ENCODE results near the gene FAM107A. TPM values are rescaled to one million over a fixed set of nuclear protein-coding genes. Genes with fewer than 3 reads are reported as not detected.

The FAM107A gene
- polyA plus RNA-seq, 3 donors = not detected

DNA sequence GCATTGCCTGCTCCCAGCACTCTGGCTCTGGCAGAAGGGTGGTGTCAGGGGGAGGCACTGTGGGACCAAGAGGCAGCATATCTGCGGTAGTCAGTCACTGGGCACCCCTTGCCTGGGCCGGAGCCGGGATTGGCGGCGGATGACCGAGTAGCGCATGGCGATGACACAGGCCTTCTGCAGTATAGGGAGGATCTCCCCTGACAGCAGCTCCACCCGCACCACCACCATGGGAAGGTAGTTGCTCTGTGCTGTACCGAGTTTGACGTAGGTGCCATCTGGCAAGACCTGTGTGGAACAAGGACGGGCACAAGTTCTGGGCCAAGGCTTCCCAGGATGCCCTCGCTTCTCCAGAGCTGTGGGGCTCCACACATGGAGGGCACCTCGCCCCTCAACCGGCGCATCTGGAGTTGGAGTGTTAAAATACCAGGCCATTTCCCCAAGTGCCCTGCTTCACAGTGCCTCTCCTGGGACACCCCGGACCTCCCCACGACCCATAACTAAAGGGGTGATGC is 46.8 kb downstream of the FAM107A start:
- Mint-ChIP-seq H3K27ac (peak overlapping the region in 2 of 7 donors; percentile 51 to 74), H3K36me3 (no peaks in the 10 kb centered on the region), H3K9me3 (peaks cover 0 to 3% (median 0%) of the 10 kb centered on the region in 7 donors), H3K4me1 (peaks cover 33% of the 10 kb centered on the region), H3K4me3 (no peak overlapping the region), H3K27me3 (ENCODE audit: low read depth in 3 of 3) (peaks cover 0 to 5% (median 3%) of the 10 kb centered on the region in 3 donors)
- 92% methylated on average over 17 of the region's 18 CpGs for WGBS (ENCODE audit: insufficient coverage)
- H3K27me3 ChIP-seq (ENCODE audit: control insufficient read depth in 2 of 2, insufficient read depth in 2 of 2, low read length in 2 of 2) = no peaks in the 10 kb centered on the region
- intact Hi-C loops (cut with micrococcal nuclease) = loop anchor here (5.0 to 10.0 kb wide), 5 partner anchors 68 to 346 kb away; partner anchors contain the start of gene PDHB (in 1 of the 2)
- H3K9me3 ChIP-seq (replicated peaks in 1 of 2; ENCODE audit: control insufficient read depth in 1 of 2, insufficient read depth in 1 of 2, low read length in 2 of 2) = no peaks in the 10 kb centered on the region
- peaks cover 23 to 39% of the 10 kb centered on the region in 2 donors for H3K4me1 ChIP-seq (ENCODE audit: control insufficient read depth in 1 of 2, insufficient read depth in 2 of 2, low read length in 2 of 2)
- H2AFZ ChIP-seq (ENCODE audit: insufficient read depth, low read depth, low read length, poor library complexity, severe bottlenecking) = no peak overlapping the region
- no peak overlapping the region for H3K4me3 ChIP-seq (replicated peaks in 1 of 3; ENCODE audit: low read depth in 2 of 3, low read length in 3 of 3)
- H4K20me1 ChIP-seq (ENCODE audit: insufficient read depth, low read length) = no peaks in the 10 kb centered on the region
- no peak for DNase-seq
- no peaks in the 10 kb centered on the region for H3K36me3 ChIP-seq (replicated peaks in 1 of 2; ENCODE audit: control insufficient read depth in 1 of 2, insufficient read depth in 2 of 2, low read length in 2 of 2)
- no peaks in the 10 kb centered on the region for H3K79me2 ChIP-seq (ENCODE audit: insufficient read depth, low read length)
- TF ChIP-seq, protein P1, sequence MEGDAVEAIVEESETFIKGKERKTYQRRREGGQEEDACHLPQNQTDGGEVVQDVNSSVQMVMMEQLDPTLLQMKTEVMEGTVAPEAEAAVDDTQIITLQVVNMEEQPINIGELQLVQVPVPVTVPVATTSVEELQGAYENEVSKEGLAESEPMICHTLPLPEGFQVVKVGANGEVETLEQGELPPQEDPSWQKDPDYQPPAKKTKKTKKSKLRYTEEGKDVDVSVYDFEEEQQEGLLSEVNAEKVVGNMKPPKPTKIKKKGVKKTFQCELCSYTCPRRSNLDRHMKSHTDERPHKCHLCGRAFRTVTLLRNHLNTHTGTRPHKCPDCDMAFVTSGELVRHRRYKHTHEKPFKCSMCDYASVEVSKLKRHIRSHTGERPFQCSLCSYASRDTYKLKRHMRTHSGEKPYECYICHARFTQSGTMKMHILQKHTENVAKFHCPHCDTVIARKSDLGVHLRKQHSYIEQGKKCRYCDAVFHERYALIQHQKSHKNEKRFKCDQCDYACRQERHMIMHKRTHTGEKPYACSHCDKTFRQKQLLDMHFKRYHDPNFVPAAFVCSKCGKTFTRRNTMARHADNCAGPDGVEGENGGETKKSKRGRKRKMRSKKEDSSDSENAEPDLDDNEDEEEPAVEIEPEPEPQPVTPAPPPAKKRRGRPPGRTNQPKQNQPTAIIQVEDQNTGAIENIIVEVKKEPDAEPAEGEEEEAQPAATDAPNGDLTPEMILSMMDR (IDR thresholded peaks at IDR 0.05) = no peak
- no peak overlapping the region for H3K9ac ChIP-seq (ENCODE audit: insufficient read depth, low read length, poor library complexity, severe bottlenecking)
- H3K27ac ChIP-seq (ENCODE audit: low read depth in 1 of 2, low read length in 2 of 2) = no peak overlapping the region
- no peak overlapping the region for H3K4me2 ChIP-seq (replicated peaks; ENCODE audit: extremely low read depth, low read length, poor library complexity, severe bottlenecking)

DNA sequence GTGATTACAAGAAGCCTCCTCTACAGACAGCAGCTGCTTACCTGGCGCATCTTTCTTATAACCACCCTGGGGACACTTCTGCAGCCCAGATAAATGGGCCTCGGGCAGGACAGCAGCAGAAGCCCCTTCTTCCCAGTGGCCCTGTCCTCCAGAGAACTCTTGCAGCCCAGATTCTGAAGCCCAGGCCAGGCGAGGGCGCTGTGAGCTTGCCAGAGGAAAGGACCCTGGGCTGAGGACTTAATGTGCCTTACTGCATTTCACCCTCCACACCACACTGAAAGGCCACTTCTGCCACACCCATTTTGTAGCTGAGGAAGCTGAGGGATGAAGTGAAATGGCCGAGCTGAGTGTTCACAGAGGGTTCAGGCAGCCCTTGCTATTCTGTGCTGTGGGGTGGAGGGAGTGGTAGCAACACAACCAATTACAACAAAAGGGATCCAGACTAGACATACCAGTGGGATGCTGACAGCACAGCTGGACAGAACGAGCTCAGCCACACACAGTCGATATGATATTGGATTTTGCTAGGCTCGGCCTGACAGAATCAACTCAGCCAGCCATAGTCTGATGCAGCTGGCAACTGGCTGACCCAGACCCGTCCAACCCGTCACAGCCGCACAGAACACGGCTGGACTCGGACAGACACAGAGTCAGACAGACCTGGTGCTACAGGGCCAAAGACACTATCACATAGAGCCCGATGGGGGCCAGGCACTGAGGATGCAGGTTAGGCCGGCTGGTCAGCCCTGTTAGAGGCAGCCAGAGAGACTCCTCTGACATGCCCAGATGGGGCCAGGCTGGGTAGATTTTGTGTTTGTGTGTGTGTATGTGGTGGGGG is 47.5 kb downstream of the FAM107A start:
- intact Hi-C loops (cut with micrococcal nuclease) = loop anchor here (5.0 to 10.0 kb wide), 7 partner anchors 37 to 345 kb away; partner anchors contain the start of genes KCTD6 (in 2 of the 2), PDHB (in 1 of the 2) and PXK (in 1 of the 2)
- Histone ChIP-seq H3K27ac (ENCODE audit: low read depth in 1 of 2, low read length in 2 of 2) (no peak overlapping the region), H3K27me3 (ENCODE audit: control insufficient read depth in 2 of 2, insufficient read depth in 2 of 2, low read length in 2 of 2) (no peaks in the 10 kb centered on the region), H3K4me3 (replicated peaks in 1 of 3; ENCODE audit: low read depth in 2 of 3, low read length in 3 of 3) (no peak overlapping the region), H3K36me3 (replicated peaks in 1 of 2; ENCODE audit: control insufficient read depth in 1 of 2, insufficient read depth in 2 of 2, low read length in 2 of 2) (no peaks in the 10 kb centered on the region), H3K79me2 (ENCODE audit: insufficient read depth, low read length) (no peaks in the 10 kb centered on the region), H3K9ac (ENCODE audit: insufficient read depth, low read length, poor library complexity, severe bottlenecking) (no peak overlapping the region), H4K20me1 (ENCODE audit: insufficient read depth, low read length) (no peaks in the 10 kb centered on the region), H2AFZ (ENCODE audit: insufficient read depth, low read depth, low read length, poor library complexity, severe bottlenecking) (no peak overlapping the region), H3K4me2 (replicated peaks; ENCODE audit: extremely low read depth, low read length, poor library complexity, severe bottlenecking) (no peak overlapping the region), H3K9me3 (replicated peaks in 1 of 2; ENCODE audit: control insufficient read depth in 1 of 2, insufficient read depth in 1 of 2, low read length in 2 of 2) (no peaks in the 10 kb centered on the region), H3K4me1 (ENCODE audit: control insufficient read depth in 1 of 2, insufficient read depth in 2 of 2, low read length in 2 of 2) (peaks cover 27 to 45% of the 10 kb centered on the region in 2 donors)
- no peak for DNase-seq
- 98% methylated on average over 12 of the region's 15 CpGs for WGBS (ENCODE audit: insufficient coverage)
- H3K4me3 Mint-ChIP-seq = no peak overlapping the region
- H3K27ac Mint-ChIP-seq = peak overlapping the region in 2 of 7 donors; percentile 71 to 74
- no peaks in the 10 kb centered on the region for H3K36me3 Mint-ChIP-seq
- peaks cover 0 to 5% (median 3%) of the 10 kb centered on the region in 3 donors for H3K27me3 Mint-ChIP-seq (ENCODE audit: low read depth in 3 of 3)
- H3K4me1 Mint-ChIP-seq = peaks cover 39% of the 10 kb centered on the region
- peaks cover 0 to 3% (median 0%) of the 10 kb centered on the region in 7 donors for H3K9me3 Mint-ChIP-seq
- TF ChIP-seq, protein P1 (IDR thresholded peaks at IDR 0.05) = no peak

Measured in CD14-positive monocyte (primary cell).